K562 (cell line): ENCODE data around the gene CEP192.

Source experiments
- BRF1 ChIP-seq: IDR thresholded peaks from 3 replicates; pipeline ENCODE4 v1.6.1; 2011; ENCODE audit warnings: borderline replicate concordance, mild to moderate bottlenecking; ENCODE audit not compliant: insufficient read length; ENCODE audit errors: extremely low read depth
- CC2D1A ChIP-seq: fragments of 450-650 bp; IDR thresholded peaks from 2 replicates; pipeline ENCODE4 v1.6.1; 2017; ENCODE audit warnings: mild to moderate bottlenecking
- CREB1 ChIP-seq, 2 experiments: sonication (generic) in 1 of 2; formaldehyde crosslinking in 1 of 2; IDR thresholded peaks; 2 replicates each; pipeline versions ENCODE4 v1.6.1 to v1.8.0; 2012 to 2022; ENCODE audit warnings: inconsistent platforms in 1 of 2, mild to moderate bottlenecking in 1 of 2, missing genetic modification reagents in 1 of 2, moderate library complexity in 1 of 2
- CREM ChIP-seq: IDR thresholded peaks from 2 replicates; pipeline ENCODE4 v1.6.1; 2014; ENCODE audit warnings: antibody characterized with exemption, low read depth
- EP300 ChIP-seq: IDR thresholded peaks from 2 replicates; pipeline ENCODE4 v1.6.1; 2012; ENCODE audit warnings: low read length, improper control_type of control experiment
- IRF9 ChIP-seq: fragments of 450-650 bp; IDR thresholded peaks from 2 replicates; pipeline ENCODE4 v1.6.1; 2016; ENCODE audit warnings: missing biosample characterization, missing genetic modification characterization
- JUND ChIP-seq, 2 experiments: IDR thresholded peaks; 2 replicates in 1 of 2; 3 replicates in 1 of 2; pipeline ENCODE4 v1.6.1; 2011; ENCODE audit warnings: borderline replicate concordance in 2 of 2, low read depth in 2 of 2, low read length in 2 of 2, improper control_type of control experiment in 1 of 2, missing biosample characterization in 1 of 2, missing genetic modification characterization in 1 of 2, missing genetic modification reagents in 1 of 2
- LEF1 ChIP-seq: fragments of 450-650 bp; IDR thresholded peaks from 2 replicates; pipeline ENCODE4 v1.6.1; 2016; ENCODE audit warnings: mild to moderate bottlenecking
- MTA2 ChIP-seq: fragments of 450-650 bp; IDR thresholded peaks from 2 replicates; pipeline ENCODE4 v1.6.1; 2016; ENCODE audit warnings: low read depth
- RFX5 ChIP-seq: IDR thresholded peaks from 2 replicates; pipeline ENCODE4 v1.6.1; 2011; ENCODE audit warnings: low read depth, mild to moderate bottlenecking, improper control_type of control experiment, low read length
- TBL1XR1 ChIP-seq, 2 experiments: IDR thresholded peaks; 2 replicates each; pipeline ENCODE4 v1.6.1; 2012; ENCODE audit warnings: improper control_type of control experiment in 2 of 2, low read length in 2 of 2, mild to moderate bottlenecking in 1 of 2
- TFAM ChIP-seq: fragments of 250-450 bp; sonication (Bioruptor Pico); conservative IDR thresholded peaks from 2 replicates; pipeline ENCODE4 v1.5.0; 2021; ENCODE audit warnings: mild to moderate bottlenecking, moderate library complexity
- ZBTB49 ChIP-seq: sonication (generic); formaldehyde crosslinking; IDR thresholded peaks from 2 replicates; pipeline ENCODE4 v1.8.0; 2022; ENCODE audit warnings: missing genetic modification reagents, mild to moderate bottlenecking, borderline replicate concordance
- ZNF764 ChIP-seq: fragments of 250-450 bp; sonication (Bioruptor Pico); IDR thresholded peaks from 2 replicates; pipeline ENCODE4 v1.4.0; 2020; ENCODE audit warnings: low read depth, mild to moderate bottlenecking, moderate library complexity

- TF ChIP-seq LEF1: no peak
- TF ChIP-seq CREB1 (IDR thresholded peaks at IDR 0.05): no peak
- TF ChIP-seq CREB1 (CRISPR knock-in tag; IDR thresholded peaks at IDR 0.05): no peak
- TF ChIP-seq IRF9 (tag): no peak
- no peak for TF ChIP-seq JUND (IDR thresholded peaks at IDR 0.05; ENCODE audit: borderline replicate concordance, low read depth, low read length)
- no peak for TF ChIP-seq JUND (tag; IDR thresholded peaks at IDR 0.05; ENCODE audit: borderline replicate concordance, low read depth, low read length)
- TF ChIP-seq CC2D1A: no peak
- no peak for TF ChIP-seq EP300
- no peak for TF ChIP-seq MTA2
- no peak for TF ChIP-seq ZNF764 (CRISPR knock-in tag)
- TF ChIP-seq TBL1XR1 (IDR thresholded peaks at IDR 0.05; ENCODE audit: low read length in 2 of 2): no peak
- TF ChIP-seq CREM: no peak
- TF ChIP-seq RFX5: no peak
- TF ChIP-seq ZBTB49: no peak
- TF ChIP-seq BRF1: no peak
- TF ChIP-seq TFAM (CRISPR knock-in tag): no peak
Measured at GRCh38 chr18:13137670-13138419, 146.7 kb downstream of the CEP192 start.
